C4-2B (cell line): Measurements from ENCODE around the gene ST6GALNAC6.

ENCODE experiments used
- H3K27ac ChIP-seq: fragments of 450-650 bp; 2 replicates; pipeline ENCODE4 v1.5.1; 2017
- ZFX ChIP-seq: fragments of 450-650 bp; IDR thresholded peaks from 2 replicates; pipeline ENCODE4 v1.6.1; 2017
- TF ChIP-seq, protein P1 (sequence below): fragments of 450-650 bp; conservative IDR thresholded peaks from 2 replicates; pipeline ENCODE4 v1.5.1; 2017; ENCODE audit warnings: mild to moderate bottlenecking

Gene ST6GALNAC6

DNA sequence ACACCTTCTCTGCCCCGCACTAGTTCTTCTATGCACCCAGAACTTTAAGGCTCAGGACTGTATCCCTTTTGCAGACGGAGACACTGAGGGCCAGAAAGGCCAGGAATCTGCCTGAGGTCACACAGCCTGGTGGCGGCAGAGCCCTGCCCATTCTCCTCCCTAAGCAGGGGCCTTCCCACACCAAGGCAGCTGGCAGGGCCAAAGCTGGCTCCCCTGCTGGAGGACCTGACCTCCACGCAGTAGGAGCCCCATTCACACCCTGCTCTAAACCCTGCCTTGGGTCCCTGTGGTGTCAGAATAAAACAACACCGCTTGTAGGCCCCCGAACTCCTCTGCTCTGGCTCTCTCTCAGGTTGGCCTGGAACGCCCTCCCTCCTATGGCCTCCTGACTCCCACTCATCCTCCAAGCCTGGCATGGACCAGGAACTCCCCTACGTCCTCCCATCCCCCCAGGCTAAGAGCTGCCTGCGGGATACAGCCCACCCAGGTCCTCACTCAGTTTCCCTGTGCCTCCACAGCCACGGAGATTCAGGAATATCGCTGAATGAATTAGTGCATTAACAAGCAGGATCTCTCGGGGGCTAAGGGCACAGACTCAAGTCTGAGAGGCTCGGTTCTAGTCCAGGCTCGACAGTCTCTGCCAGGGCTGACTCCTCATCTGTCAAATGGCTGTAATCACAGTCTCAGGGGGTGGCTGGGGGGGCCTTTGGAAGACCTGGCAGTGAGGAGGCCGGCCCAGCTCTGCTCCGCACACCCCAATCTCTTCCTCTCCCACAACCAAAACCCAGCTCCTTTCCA lies 2.8 kb downstream of the ST6GALNAC6 start:
- H3K27ac ChIP-seq: 0 out of 2 replicates have a peak overlapping the region, but pooled peaks have one; percentile 5
- no peak for TF ChIP-seq ZFX
- TF ChIP-seq, protein P1, sequence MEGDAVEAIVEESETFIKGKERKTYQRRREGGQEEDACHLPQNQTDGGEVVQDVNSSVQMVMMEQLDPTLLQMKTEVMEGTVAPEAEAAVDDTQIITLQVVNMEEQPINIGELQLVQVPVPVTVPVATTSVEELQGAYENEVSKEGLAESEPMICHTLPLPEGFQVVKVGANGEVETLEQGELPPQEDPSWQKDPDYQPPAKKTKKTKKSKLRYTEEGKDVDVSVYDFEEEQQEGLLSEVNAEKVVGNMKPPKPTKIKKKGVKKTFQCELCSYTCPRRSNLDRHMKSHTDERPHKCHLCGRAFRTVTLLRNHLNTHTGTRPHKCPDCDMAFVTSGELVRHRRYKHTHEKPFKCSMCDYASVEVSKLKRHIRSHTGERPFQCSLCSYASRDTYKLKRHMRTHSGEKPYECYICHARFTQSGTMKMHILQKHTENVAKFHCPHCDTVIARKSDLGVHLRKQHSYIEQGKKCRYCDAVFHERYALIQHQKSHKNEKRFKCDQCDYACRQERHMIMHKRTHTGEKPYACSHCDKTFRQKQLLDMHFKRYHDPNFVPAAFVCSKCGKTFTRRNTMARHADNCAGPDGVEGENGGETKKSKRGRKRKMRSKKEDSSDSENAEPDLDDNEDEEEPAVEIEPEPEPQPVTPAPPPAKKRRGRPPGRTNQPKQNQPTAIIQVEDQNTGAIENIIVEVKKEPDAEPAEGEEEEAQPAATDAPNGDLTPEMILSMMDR: no peak

DNA sequence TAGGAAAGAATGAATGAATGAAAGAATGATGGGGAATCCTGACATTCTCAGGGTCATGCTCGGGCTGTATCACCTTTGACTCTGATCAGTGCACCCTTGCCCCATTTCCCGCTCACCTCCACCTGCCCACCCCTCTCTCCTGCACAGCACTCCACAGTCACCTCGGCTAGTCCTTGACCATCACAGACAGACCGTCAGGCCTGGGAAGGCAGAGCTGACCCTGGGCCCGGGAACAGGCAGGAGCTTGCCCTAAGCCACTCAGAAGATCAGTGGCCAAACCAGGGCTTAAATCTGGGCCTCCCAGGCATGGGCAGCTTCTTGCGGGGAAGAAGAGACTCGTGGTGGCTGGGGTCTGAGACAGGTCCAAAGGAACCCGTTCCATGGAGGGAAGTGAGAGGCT lies 3.6 kb downstream of the ST6GALNAC6 start:
- no peak overlapping the region for H3K27ac ChIP-seq
- TF ChIP-seq, protein P1: no peak
- no peak for TF ChIP-seq ZFX

DNA sequence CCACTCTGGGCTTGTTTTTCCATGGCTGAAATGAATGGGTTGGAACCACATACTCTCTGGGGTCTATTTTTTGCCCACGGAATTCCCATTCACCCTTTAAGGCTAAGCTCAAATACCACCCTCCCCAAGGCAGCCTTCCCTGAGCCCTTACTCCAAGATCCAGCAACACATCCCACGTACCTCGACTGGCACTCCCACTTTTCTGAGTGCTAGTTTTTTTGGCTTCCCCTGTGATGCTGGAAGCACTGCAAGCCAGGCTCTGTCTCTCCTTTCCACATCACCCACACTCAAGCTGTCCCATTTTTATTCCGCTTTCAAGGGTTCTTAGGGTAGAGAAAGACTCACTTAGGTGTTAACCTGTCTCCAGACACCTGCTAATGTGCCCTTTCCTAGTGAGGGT lies 6.0 kb downstream of the ST6GALNAC6 start:
- TF ChIP-seq ZFX: no peak
- TF ChIP-seq, protein P1: no peak
- H3K27ac ChIP-seq: no peak overlapping the region

DNA sequence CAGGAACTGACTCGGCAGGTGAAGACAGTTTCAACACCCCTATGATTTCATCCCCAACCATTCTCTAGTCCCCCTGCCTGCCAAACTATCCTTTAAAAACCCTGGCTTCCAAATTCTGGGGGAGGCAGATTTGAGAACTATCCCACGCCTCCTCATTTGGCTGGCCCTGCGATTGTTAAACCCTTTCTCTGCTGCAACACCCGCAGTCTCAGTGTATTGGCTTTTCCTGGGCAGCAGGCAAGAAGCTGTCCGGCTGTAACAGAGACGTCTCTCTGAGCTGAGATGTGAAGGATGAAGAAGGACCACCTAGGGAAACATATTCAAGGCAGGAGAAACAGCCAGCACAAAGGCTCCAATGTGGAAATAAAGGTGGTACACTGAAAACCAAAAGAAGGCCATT lies 6.6 kb downstream of the ST6GALNAC6 start:
- no peak for TF ChIP-seq ZFX
- H3K27ac ChIP-seq: no peak overlapping the region

DNA sequence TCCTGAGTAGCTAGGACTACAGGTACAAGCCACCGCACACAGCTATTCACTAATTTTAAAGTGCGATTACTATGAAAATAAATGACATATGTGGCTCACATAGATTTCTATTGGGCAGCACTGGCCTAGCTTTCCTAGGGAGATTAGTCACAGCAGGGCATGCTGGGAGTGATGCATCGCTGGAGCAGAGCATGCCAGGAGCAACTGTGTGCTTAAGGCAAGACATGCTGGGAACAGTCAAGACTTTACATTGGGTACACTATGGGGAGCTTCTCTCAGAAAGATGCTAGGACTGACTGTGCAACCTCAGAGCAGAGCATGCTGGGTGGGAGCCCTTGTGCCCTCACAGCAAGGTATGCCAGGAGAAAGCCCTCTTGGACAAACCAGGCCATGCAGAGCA lies 9.3 kb downstream of the ST6GALNAC6 start:
- no peak overlapping the region for H3K27ac ChIP-seq
- no peak for TF ChIP-seq ZFX
- TF ChIP-seq, protein P1: no peak

DNA sequence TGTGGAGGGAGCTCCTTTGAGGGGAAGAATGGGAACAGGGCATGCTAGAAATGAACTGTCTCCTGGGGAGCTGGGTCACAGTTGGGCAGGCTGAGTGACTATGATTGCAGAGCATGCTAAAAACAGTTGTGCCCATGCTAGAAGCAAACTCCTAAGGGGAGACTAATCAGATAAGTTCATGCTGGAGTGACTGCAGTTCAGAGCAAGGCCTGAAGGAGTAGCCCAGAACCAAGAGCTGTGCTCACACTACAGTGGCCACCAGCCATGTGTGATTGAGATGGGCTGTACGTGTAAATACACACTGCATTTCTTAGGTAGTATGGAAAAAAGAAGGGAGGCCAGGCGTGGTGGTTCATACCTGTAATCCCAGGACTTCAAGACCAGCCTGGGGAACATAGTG lies 11.6 kb downstream of the ST6GALNAC6 start:
- TF ChIP-seq, protein P1: no peak
- TF ChIP-seq ZFX: no peak
- no peak overlapping the region for H3K27ac ChIP-seq

DNA sequence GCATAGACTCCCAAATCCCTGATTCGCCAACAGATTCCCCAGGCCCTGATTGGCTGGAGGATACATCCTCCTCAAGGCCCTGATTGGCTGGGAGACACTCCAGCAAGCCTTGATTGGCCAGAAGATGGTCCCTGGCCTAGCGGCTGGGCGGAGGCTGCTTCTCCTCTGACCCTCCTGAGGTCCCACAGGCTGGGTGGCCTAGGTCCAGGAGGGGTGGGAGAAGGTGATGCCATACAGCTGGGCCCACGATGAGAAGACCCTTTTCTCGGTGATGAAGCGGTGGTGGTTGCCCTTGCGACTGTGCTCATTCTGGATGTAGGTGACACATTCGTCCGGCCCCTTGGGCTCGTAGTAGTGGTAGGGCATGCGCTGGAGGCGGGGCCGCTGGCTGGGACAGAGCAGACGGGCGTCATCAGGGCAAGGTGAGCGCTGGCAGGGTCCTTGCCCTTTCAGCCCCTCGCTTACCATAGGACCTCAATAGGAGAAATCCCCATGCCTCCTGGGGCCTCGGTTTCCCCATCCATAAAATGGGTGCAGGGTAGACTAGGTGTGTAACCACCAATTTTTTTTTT lies 12.9 kb downstream of the ST6GALNAC6 start:
- no peak for TF ChIP-seq ZFX
- TF ChIP-seq, protein P1: no peak
- no peak overlapping the region for H3K27ac ChIP-seq
